Cortex of kidney (tissue), 1 donor: ENCODE data around the gene RTP4.

Experiments
- DNase-seq: peaks from one replicate; lab custom pipeline; 2025; lab: John Stamatoyannopoulos, UW

Gene RTP4

GRCh38 chr3:187368251-187369088, at the start of gene RTP4:
TSS of gene RTP4 (plus strand) at chr3:187368385. CDS start at chr3:187368442, 57 bp downstream.
- DNase-seq: no peak

GRCh38 chr3:187318819-187319616, 49.2 kb upstream of the RTP4 start:
- no peak for DNase-seq

- DNase-seq: no peak
Observed at GRCh38 chr3:187319699-187320302, 48.4 kb upstream of the RTP4 start.

- no peak for DNase-seq
Observed at GRCh38 chr3:187321766-187322165, 46.4 kb upstream of the RTP4 start.

GRCh38 chr3:187322291-187322690, 45.9 kb upstream of the RTP4 start:
- no peak for DNase-seq

- no peak for DNase-seq
Observed at GRCh38 chr3:187323091-187323490, 45.1 kb upstream of the RTP4 start.

GRCh38 chr3:187325632-187326031, 42.6 kb upstream of the RTP4 start:
- DNase-seq: no peak

GRCh38 chr3:187327845-187328244, 40.3 kb upstream of the RTP4 start:
- no peak for DNase-seq

- no peak for DNase-seq
Observed at GRCh38 chr3:187328691-187329090, 39.5 kb upstream of the RTP4 start.

GRCh38 chr3:187334904-187335303, 33.3 kb upstream of the RTP4 start:
- DNase-seq: no peak

- no peak for DNase-seq
Observed at GRCh38 chr3:187336322-187336721, 31.9 kb upstream of the RTP4 start.

GRCh38 chr3:187340578-187340977, 27.6 kb upstream of the RTP4 start:
- DNase-seq: no peak

GRCh38 chr3:187342255-187342654, 25.9 kb upstream of the RTP4 start:
- DNase-seq: no peak

GRCh38 chr3:187343670-187344069, 24.5 kb upstream of the RTP4 start:
- no peak for DNase-seq

- no peak for DNase-seq
Observed at GRCh38 chr3:187352581-187353575, 15.3 kb upstream of the RTP4 start.

GRCh38 chr3:187358068-187358467, 10.1 kb upstream of the RTP4 start:
- DNase-seq: no peak

GRCh38 chr3:187359798-187360486, 8.2 kb upstream of the RTP4 start:
- no peak for DNase-seq

- no peak for DNase-seq
Observed at GRCh38 chr3:187360596-187360995, 7.6 kb upstream of the RTP4 start.

- no peak for DNase-seq
Observed at GRCh38 chr3:187361835-187362234, 6.3 kb upstream of the RTP4 start.

GRCh38 chr3:187367561-187368103, 553 bp upstream of the RTP4 start:
- DNase-seq: no peak

- no peak for DNase-seq
Observed at GRCh38 chr3:187369089-187369447, 883 bp downstream of the RTP4 start.
